Esophagus muscularis mucosa (tissue), 4 donors: ENCODE data around the gene NYAP2.

ENCODE experiments used
- EP300 ChIP-seq: sonication (generic); formaldehyde crosslinking; IDR thresholded peaks from one replicate; pipeline ENCODE4 v1.6.1; 2017; ENCODE audit warnings: antibody characterized with exemption
- POLR2A ChIP-seq: fragments of 450-650 bp; IDR thresholded peaks from one replicate; pipeline ENCODE4 v1.6.1; 2017; ENCODE audit warnings: antibody characterized with exemption, moderate library complexity, mild to moderate bottlenecking, low read depth
- POLR2AphosphoS5 ChIP-seq, 2 donors: sonication (generic); formaldehyde crosslinking; IDR thresholded peaks; one replicate each; pipeline ENCODE4 v1.6.1; 2017; ENCODE audit warnings: antibody characterized with exemption in 2 of 2
- TF ChIP-seq, protein P1 (sequence below), 3 experiments: fragments of 200-600 bp in 2 of 3; fragments of 450-650 bp in 1 of 3; sonication (generic) in 2 of 3; IDR thresholded peaks; one replicate each; pipeline ENCODE4 v1.5.1; 2017 to 2019; ENCODE audit warnings: antibody characterized with exemption in 3 of 3, mild to moderate bottlenecking in 2 of 3, moderate library complexity in 1 of 3

DNA sequence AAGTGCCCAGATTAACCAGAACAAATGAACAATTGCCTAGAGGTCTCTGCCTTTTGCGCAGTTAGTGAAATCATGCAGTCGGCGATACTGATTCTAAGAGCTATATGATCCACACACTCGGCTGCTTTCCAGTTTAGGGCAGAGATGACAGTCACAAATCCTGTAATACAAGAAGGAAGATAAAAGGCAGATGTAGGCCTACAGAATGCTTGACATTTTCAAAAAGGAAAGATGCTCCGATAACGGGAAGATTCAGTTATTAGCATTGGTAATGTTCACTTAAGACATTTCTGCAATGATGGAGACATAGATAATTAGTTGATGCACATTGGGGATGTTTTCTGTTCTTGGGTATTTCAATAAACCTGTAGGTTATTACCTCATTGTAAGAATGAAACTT lies 19.5 kb downstream of the NYAP2 start:
- TF ChIP-seq POLR2A (no peak), POLR2AphosphoS5 (IDR thresholded peaks at IDR 0.05) (no peak), EP300 (no peak)
- TF ChIP-seq, protein P1, sequence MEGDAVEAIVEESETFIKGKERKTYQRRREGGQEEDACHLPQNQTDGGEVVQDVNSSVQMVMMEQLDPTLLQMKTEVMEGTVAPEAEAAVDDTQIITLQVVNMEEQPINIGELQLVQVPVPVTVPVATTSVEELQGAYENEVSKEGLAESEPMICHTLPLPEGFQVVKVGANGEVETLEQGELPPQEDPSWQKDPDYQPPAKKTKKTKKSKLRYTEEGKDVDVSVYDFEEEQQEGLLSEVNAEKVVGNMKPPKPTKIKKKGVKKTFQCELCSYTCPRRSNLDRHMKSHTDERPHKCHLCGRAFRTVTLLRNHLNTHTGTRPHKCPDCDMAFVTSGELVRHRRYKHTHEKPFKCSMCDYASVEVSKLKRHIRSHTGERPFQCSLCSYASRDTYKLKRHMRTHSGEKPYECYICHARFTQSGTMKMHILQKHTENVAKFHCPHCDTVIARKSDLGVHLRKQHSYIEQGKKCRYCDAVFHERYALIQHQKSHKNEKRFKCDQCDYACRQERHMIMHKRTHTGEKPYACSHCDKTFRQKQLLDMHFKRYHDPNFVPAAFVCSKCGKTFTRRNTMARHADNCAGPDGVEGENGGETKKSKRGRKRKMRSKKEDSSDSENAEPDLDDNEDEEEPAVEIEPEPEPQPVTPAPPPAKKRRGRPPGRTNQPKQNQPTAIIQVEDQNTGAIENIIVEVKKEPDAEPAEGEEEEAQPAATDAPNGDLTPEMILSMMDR (IDR thresholded peaks at IDR 0.05) = no peak
